H1 (cell line): ENCODE data around the gene C20orf96. TPM values are rescaled to one million over a fixed set of nuclear protein-coding genes. Genes with fewer than 3 reads are reported as not detected.

Source experiments
- CTCF ChIA-PET: fragments of 300-600 bp; sonication (Branson Sonifier 250); formaldehyde crosslinking; loops from one replicate; lab custom pipeline; 2021; ENCODE audit not compliant: partially characterized antibody; lab: Charles Lee
- POLR2A ChIA-PET: fragments of 300-600 bp; sonication (Branson Sonifier 250); formaldehyde crosslinking; loops from one replicate; lab custom pipeline; 2021; ENCODE audit warnings: inconsistent platforms; ENCODE audit not compliant: partially characterized antibody; lab: Charles Lee
- DNase-seq, 2 experiments: peaks; one replicate each; pipeline versions ENCODE4 v3.0.0 to v3.0.0-alpha.2; 2010 to 2022; ENCODE audit warnings: low spot score in 2 of 2, low read depth in 1 of 2, mixed read lengths in 1 of 2
- FAIRE-seq: peaks from 2 replicates; lab custom pipeline; 2011; peaks lifted over from hg19 to GRCh38; lab: Jason Lieb, UNC
- H2AFZ ChIP-seq: 2 replicates; pipeline ENCODE4 v1.8.1; 2012; ENCODE audit warnings: low read length, inconsistent platforms
- H2AK5ac ChIP-seq: 2 replicates; pipeline ENCODE4 v1.6.1; 2013; ENCODE audit warnings: low read depth, low read length
- H2BK120ac ChIP-seq: replicated peaks from 2 replicates; pipeline ENCODE3; 2013; ENCODE audit warnings: low read depth, low read length, inconsistent platforms
- H2BK12ac ChIP-seq: 2 replicates; pipeline ENCODE4 v1.6.1; 2013; ENCODE audit warnings: low read depth, low read length
- H2BK15ac ChIP-seq: 2 replicates; pipeline ENCODE4 v1.6.1; 2013; ENCODE audit warnings: low read length
- H2BK20ac ChIP-seq: 2 replicates; pipeline ENCODE4 v1.6.1; 2013; ENCODE audit warnings: low read length
- H2BK5ac ChIP-seq: 2 replicates; pipeline ENCODE4 v1.6.1; 2013; ENCODE audit warnings: low read depth, low read length
- H3K14ac ChIP-seq: 2 replicates; pipeline ENCODE4 v1.6.1; 2013; ENCODE audit warnings: inconsistent platforms; ENCODE audit not compliant: insufficient read length
- H3K18ac ChIP-seq: 2 replicates; pipeline ENCODE4 v1.6.1; 2013; ENCODE audit warnings: low read length; ENCODE audit errors: extremely low read depth
- H3K23ac ChIP-seq: 2 replicates; pipeline ENCODE4 v1.6.1; 2013; ENCODE audit warnings: inconsistent platforms; ENCODE audit not compliant: insufficient read length
- H3K23me2 ChIP-seq: 2 replicates; pipeline ENCODE4 v1.6.1; 2013; ENCODE audit warnings: low read depth, low read length
- H3K27ac ChIP-seq: 2 replicates; pipeline ENCODE4 v1.6.1; 2011; ENCODE audit warnings: low read depth, low read length, inconsistent platforms
- H3K27me3 ChIP-seq, 4 experiments: replicated peaks in 1 of 4; 1 replicate in 1 of 4; 2 replicates in 3 of 4; pipeline versions ENCODE4 v1.6.1 to v1.8.1; 2011 to 2013; ENCODE audit warnings: low read length in 3 of 4, mild to moderate bottlenecking in 3 of 4, inconsistent platforms in 2 of 4, mixed read lengths in 2 of 4, moderate library complexity in 1 of 4; ENCODE audit not compliant: control insufficient read depth in 3 of 4, insufficient read depth in 3 of 4; ENCODE audit errors: extremely low read depth in 1 of 4
- H3K36me3 ChIP-seq, 4 experiments: 2 replicates each; pipeline versions ENCODE4 v1.6.1 to v1.8.1; 2011 to 2013; ENCODE audit warnings: mild to moderate bottlenecking in 4 of 4, low read length in 3 of 4, moderate library complexity in 2 of 4, control low read depth in 1 of 4, inconsistent platforms in 1 of 4; ENCODE audit not compliant: insufficient read depth in 4 of 4, control insufficient read depth in 2 of 4
- H3K4ac ChIP-seq: replicated peaks from 2 replicates; pipeline ENCODE3; 2013; ENCODE audit warnings: low read length, low read depth, mixed read lengths, inconsistent platforms; ENCODE audit not compliant: insufficient read length
- H3K4me1 ChIP-seq, 4 experiments: replicated peaks in 1 of 4; 1 replicate in 1 of 4; 2 replicates in 3 of 4; pipeline versions ENCODE4 v1.6.1 to v1.8.1; 2011 to 2013; ENCODE audit warnings: low read length in 3 of 4, inconsistent platforms in 2 of 4, mixed read lengths in 1 of 4; ENCODE audit not compliant: insufficient read depth in 4 of 4, control insufficient read depth in 3 of 4
- H3K4me2 ChIP-seq, 2 experiments: 2 replicates each; pipeline versions ENCODE4 v1.6.1 to v1.8.1; 2011 to 2013; ENCODE audit warnings: low read depth in 2 of 2, low read length in 2 of 2, control low read depth in 1 of 2, inconsistent platforms in 1 of 2, mild to moderate bottlenecking in 1 of 2; ENCODE audit not compliant: insufficient read depth in 1 of 2
- H3K4me3 ChIP-seq, 4 experiments: fragments of 200-600, 300-600 bp in 1 of 4; sonication (generic), shearing (Covaris generic), sonication (Bioruptor Twin) in 1 of 4; 2 replicates each; pipeline versions ENCODE4 v1.5.1 to v1.8.1; 2011 to 2016; ENCODE audit warnings: low read length in 4 of 4, low read depth in 3 of 4, control low read depth in 2 of 4, inconsistent platforms in 2 of 4, mild to moderate bottlenecking in 2 of 4, mixed read lengths in 1 of 4, moderate library complexity in 1 of 4; ENCODE audit not compliant: insufficient read depth in 2 of 4; ENCODE audit errors: extremely low read depth in 1 of 4
- H3K56ac ChIP-seq: replicated peaks from 2 replicates; pipeline ENCODE3; 2013; ENCODE audit warnings: low read depth, mild to moderate bottlenecking, mixed read lengths, low read length, inconsistent platforms; ENCODE audit not compliant: insufficient read length
- H3K79me1 ChIP-seq: 2 replicates; pipeline ENCODE4 v1.6.1; 2013; ENCODE audit warnings: low read depth, low read length, control low read depth
- H3K79me2 ChIP-seq, 2 experiments: 2 replicates each; pipeline versions ENCODE4 v1.6.1 to v1.8.1; 2012 to 2013; ENCODE audit warnings: low read length in 2 of 2, mild to moderate bottlenecking in 2 of 2, inconsistent platforms in 1 of 2; ENCODE audit not compliant: insufficient read depth in 2 of 2, control insufficient read depth in 1 of 2
- H3K9ac ChIP-seq, 4 experiments: replicated peaks in 1 of 4; 1 replicate in 1 of 4; 2 replicates in 3 of 4; pipeline versions ENCODE4 v1.6.1 to v1.8.1; 2011 to 2013; ENCODE audit warnings: low read depth in 3 of 4, low read length in 3 of 4, control low read depth in 2 of 4, mild to moderate bottlenecking in 2 of 4, moderate library complexity in 2 of 4, inconsistent platforms in 1 of 4; ENCODE audit errors: extremely low read depth in 1 of 4
- H3K9me3 ChIP-seq, 2 experiments: 2 replicates each; pipeline versions ENCODE4 v1.6.1 to v1.8.1; 2012 to 2013; ENCODE audit warnings: mild to moderate bottlenecking in 2 of 2, moderate library complexity in 2 of 2, control low read depth in 1 of 2, inconsistent platforms in 1 of 2, low read depth in 1 of 2, low read length in 1 of 2, mixed read lengths in 1 of 2; ENCODE audit not compliant: insufficient read depth in 2 of 2
- H4K20me1 ChIP-seq, 2 experiments: replicated peaks in 1 of 2; 2 replicates each; pipeline versions ENCODE3 to v1.8.1; 2011 to 2013; ENCODE audit warnings: inconsistent platforms in 2 of 2, low read length in 2 of 2, mild to moderate bottlenecking in 1 of 2; ENCODE audit not compliant: insufficient read depth in 2 of 2, control insufficient read depth in 1 of 2
- H4K5ac ChIP-seq: 2 replicates; pipeline ENCODE4 v1.6.1; 2013; ENCODE audit warnings: low read length, low read depth, mixed read lengths, inconsistent platforms; ENCODE audit not compliant: insufficient read length
- H4K8ac ChIP-seq: 2 replicates; pipeline ENCODE4 v1.8.0; 2013; ENCODE audit warnings: mild to moderate bottlenecking, moderate library complexity, low read length, inconsistent platforms; ENCODE audit not compliant: insufficient read depth; ENCODE audit errors: extremely low read depth
- H4K91ac ChIP-seq: replicated peaks from 2 replicates; pipeline ENCODE3; 2013; ENCODE audit warnings: low read length, mixed read lengths, inconsistent platforms; ENCODE audit not compliant: insufficient read length
- CBX8 ChIP-seq: fragments of 300-800, 300-1000 bp; sonication (generic); IDR thresholded peaks from 2 replicates; pipeline ENCODE4 v1.7.1; 2016; ENCODE audit warnings: low read depth, low read length, borderline replicate concordance
- JUN ChIP-seq: IDR thresholded peaks from 2 replicates; pipeline ENCODE4 v1.6.1; 2011; ENCODE audit warnings: low read depth, mild to moderate bottlenecking, improper control_type of control experiment, low read length
- MAFK ChIP-seq: IDR thresholded peaks from 2 replicates; pipeline ENCODE4 v1.6.1; 2012; ENCODE audit warnings: low read depth, mild to moderate bottlenecking, improper control_type of control experiment, low read length
- RBBP5 ChIP-seq: IDR thresholded peaks from 2 replicates; pipeline ENCODE4 v1.7.1; 2012; ENCODE audit warnings: low read depth, mild to moderate bottlenecking, inconsistent platforms, low read length, moderate library complexity, borderline replicate concordance
- RXRA ChIP-seq: IDR thresholded peaks from 2 replicates; pipeline ENCODE4 v1.6.1; 2011; ENCODE audit warnings: low read depth, mild to moderate bottlenecking, low read length, moderate library complexity; ENCODE audit not compliant: insufficient read depth
- TAF1 ChIP-seq: IDR thresholded peaks from 2 replicates; pipeline ENCODE4 v1.6.1; 2011; ENCODE audit warnings: mild to moderate bottlenecking, low read depth, low read length
- TCF12 ChIP-seq: IDR thresholded peaks from 2 replicates; pipeline ENCODE4 v1.6.1; 2011; ENCODE audit warnings: low read depth, mild to moderate bottlenecking, low read length
- WGBS, 2 experiments: shearing (Covaris generic) in 1 of 2; methylation state at CpG; one replicate each; pipeline versions ENCODE4 v1.1.6 to v1.1.7; 2013 to 2015; ENCODE audit warnings: low lambda C conversion rate in 2 of 2, mixed read lengths in 2 of 2, inconsistent platforms in 1 of 2, low coverage in 1 of 2, missing lambda C conversion rate in 1 of 2; ENCODE audit not compliant: insufficient replicate concordance in 2 of 2, insufficient coverage in 1 of 2, insufficient read length in 1 of 2; ENCODE audit errors: extremely low coverage in 1 of 2, missing lambda C conversion rate in 1 of 2; 5-methylcytosine and 5-hydroxymethylcytosine counted together
- polyA plus RNA-seq, 7 experiments: library from polyadenylated mRNA; depleted of rRNA in 3 of 7; stranded (reverse) in 5 of 7; unstranded in 2 of 7; fragments of >200 nt in 5 of 7; fragments of 200-250 nt in 2 of 7; gene quantifications; 1 replicate in 5 of 7; 2 replicates in 1 of 7; 4 replicates in 1 of 7; pipeline versions ENCODE4 v1.2.1 to v1.2.3, GENCODE V29; 2011 to 2013; ENCODE audit warnings: missing spikeins in 2 of 7, mixed read lengths in 2 of 7
- total RNA-seq: library from RNA; stranded (reverse); fragmentation: NEBNext Ultra II Directional; extraction: Animal tissue kit (Norgen Biotek cat#: 25700); gene quantifications from 2 replicates; pipeline ENCODE4 v1.2.1, GENCODE V29; 2021
- TF ChIP-seq, protein P1 (sequence below): IDR thresholded peaks from 2 replicates; pipeline ENCODE4 v1.6.1; 2011; ENCODE audit warnings: low read length, improper control_type of control experiment
- TF ChIP-seq, protein P2 (sequence below): IDR thresholded peaks from 2 replicates; pipeline ENCODE4 v1.6.1; 2012; ENCODE audit warnings: low read length, inconsistent platforms
- TF ChIP-seq, protein P3 (sequence below): IDR thresholded peaks from 2 replicates; pipeline ENCODE4 v1.6.1; 2012; ENCODE audit warnings: inconsistent platforms

Gene C20orf96
- total and polyA plus RNA-seq, 2 of the 8 experiments (the other 6 are each of a cell fraction or from before 2014, with no cell fraction given) = 19.2 to 21.0 TPM

DNA sequence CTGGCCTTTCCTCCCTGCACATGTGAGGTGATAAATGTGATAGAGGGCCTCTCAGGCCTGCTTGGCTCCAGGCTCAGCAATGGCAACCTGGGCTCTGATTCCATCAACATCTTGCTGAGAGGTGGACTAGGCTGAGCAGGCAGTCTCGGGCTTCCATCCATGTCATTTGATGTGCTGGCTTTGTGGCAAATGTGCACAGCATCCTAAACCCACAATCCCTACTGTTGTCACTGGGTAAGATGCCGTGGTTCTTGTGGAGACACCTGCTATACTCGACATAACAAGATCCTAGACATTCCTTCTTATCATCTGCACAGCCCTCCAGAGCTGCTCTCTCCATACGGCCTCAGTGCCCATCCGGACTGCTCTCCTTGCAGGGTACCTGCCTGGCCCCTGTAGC, 4.1 kb upstream of the C20orf96 start:
- H3K56ac ChIP-seq = no peak overlapping the region
- CTCF ChIA-PET = interaction anchor here (0.7 to 7.8 kb wide), 7 partner anchors 26 to 137 kb away, joined by 3 to 36 read pairs (median 4); partner anchors contain the start of gene SOX12
- H4K5ac ChIP-seq = no peak overlapping the region
- no peak for TF ChIP-seq JUN
- TF ChIP-seq TCF12 = no peak
- TF ChIP-seq TAF1 = no peak
- TF ChIP-seq, protein P1, sequence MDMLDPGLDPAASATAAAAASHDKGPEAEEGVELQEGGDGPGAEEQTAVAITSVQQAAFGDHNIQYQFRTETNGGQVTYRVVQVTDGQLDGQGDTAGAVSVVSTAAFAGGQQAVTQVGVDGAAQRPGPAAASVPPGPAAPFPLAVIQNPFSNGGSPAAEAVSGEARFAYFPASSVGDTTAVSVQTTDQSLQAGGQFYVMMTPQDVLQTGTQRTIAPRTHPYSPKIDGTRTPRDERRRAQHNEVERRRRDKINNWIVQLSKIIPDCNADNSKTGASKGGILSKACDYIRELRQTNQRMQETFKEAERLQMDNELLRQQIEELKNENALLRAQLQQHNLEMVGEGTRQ = no peak
- no peak for TF ChIP-seq RBBP5
- TF ChIP-seq CBX8 = no peak
- TF ChIP-seq RXRA = no peak
- TF ChIP-seq, protein P2, sequence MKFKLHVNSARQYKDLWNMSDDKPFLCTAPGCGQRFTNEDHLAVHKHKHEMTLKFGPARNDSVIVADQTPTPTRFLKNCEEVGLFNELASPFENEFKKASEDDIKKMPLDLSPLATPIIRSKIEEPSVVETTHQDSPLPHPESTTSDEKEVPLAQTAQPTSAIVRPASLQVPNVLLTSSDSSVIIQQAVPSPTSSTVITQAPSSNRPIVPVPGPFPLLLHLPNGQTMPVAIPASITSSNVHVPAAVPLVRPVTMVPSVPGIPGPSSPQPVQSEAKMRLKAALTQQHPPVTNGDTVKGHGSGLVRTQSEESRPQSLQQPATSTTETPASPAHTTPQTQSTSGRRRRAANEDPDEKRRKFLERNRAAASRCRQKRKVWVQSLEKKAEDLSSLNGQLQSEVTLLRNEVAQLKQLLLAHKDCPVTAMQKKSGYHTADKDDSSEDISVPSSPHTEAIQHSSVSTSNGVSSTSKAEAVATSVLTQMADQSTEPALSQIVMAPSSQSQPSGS = no peak
- TF ChIP-seq, protein P3, sequence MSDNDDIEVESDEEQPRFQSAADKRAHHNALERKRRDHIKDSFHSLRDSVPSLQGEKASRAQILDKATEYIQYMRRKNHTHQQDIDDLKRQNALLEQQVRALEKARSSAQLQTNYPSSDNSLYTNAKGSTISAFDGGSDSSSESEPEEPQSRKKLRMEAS = no peak
- no peak for TF ChIP-seq MAFK

More for the DNA sequence above, 4.1 kb upstream of the C20orf96 start:
- POLR2A ChIA-PET = interaction anchor here (1.2 to 9.4 kb wide), 4 partner anchors 15 to 113 kb away, joined by 3 to 61 read pairs (median 4); no protein-coding TSS in a partner anchor
- Histone ChIP-seq H3K23me2 (peaks cover 15% of the 10 kb centered on the region), H3K79me1 (peaks cover 3% of the 10 kb centered on the region; the same call in 1 of the 2 replicates), H3K4me2 (no peak overlapping the region; a peak in 1 of 4 replicates), H3K23ac (no peak overlapping the region), H3K4ac (no peak overlapping the region), H3K4me1 (peaks cover 2 to 9% (median 5%) of the 10 kb centered on the region in 4 experiments; a peak in 6 of 7 replicates), H2AFZ (no peak overlapping the region), H3K36me3 (no peaks in the 10 kb centered on the region), H2BK12ac (no peak overlapping the region), H3K18ac (no peak overlapping the region), H4K20me1 (peaks cover 3 to 9% of the 10 kb centered on the region in 2 experiments), H4K91ac (no peak overlapping the region), H3K27ac (no peak overlapping the region), H3K27me3 (peaks cover 0 to 7% (median 2%) of the 10 kb centered on the region in 4 experiments; a peak in 2 of 7 replicates), H3K4me3 (no peak overlapping the region), H2AK5ac (no peak overlapping the region), H3K9ac (no peak overlapping the region), H3K79me2 (peaks cover 11 to 26% of the 10 kb centered on the region in 2 experiments; a peak in 3 of 4 replicates), H2BK120ac (no peak overlapping the region), H3K14ac (no peak overlapping the region), H4K8ac (peak overlapping the region; percentile 32; the same call in 1 of the 2 replicates), H2BK20ac (no peak overlapping the region), H3K9me3 (no peaks in the 10 kb centered on the region; a peak in 1 of 4 replicates), H2BK5ac (no peak overlapping the region), H2BK15ac (no peak overlapping the region)
- DNase-seq (no peak), FAIRE-seq (no peak)
- WGBS, 2 experiments = 89% methylated on average over 5 of the region's 5 CpGs; no CpG with 5 or more reads in 1 of the 2 experiments
